HEK293T (cell line): Measurements from ENCODE around the gene ICA1.

Source experiments
- ARNT ChIP-seq: fragments of 450-650 bp; IDR thresholded peaks from 2 replicates; pipeline ENCODE4 v1.6.1; 2017; ENCODE audit warnings: mild to moderate bottlenecking
- BHLHE40 ChIP-seq: fragments of 450-650 bp; IDR thresholded peaks from 2 replicates; pipeline ENCODE4 v1.6.1; 2016; ENCODE audit warnings: mild to moderate bottlenecking, moderate library complexity, borderline replicate concordance
- ELF4 ChIP-seq: fragments of 450-650 bp; IDR thresholded peaks from 2 replicates; pipeline ENCODE4 v1.6.1; 2017; ENCODE audit warnings: antibody characterized with exemption
- FOXK2 ChIP-seq: fragments of 450-650 bp; IDR thresholded peaks from 2 replicates; pipeline ENCODE4 v1.6.1; 2016; ENCODE audit warnings: mild to moderate bottlenecking
- HDGF ChIP-seq: fragments of 450-650 bp; IDR thresholded peaks from 2 replicates; pipeline ENCODE4 v1.6.1; 2017; ENCODE audit warnings: antibody characterized with exemption, borderline replicate concordance
- NFRKB ChIP-seq: fragments of 450-650 bp; IDR thresholded peaks from 2 replicates; pipeline ENCODE4 v1.6.1; 2016; ENCODE audit warnings: mild to moderate bottlenecking, moderate library complexity
- SUZ12 ChIP-seq: fragments of 450-650 bp; IDR thresholded peaks from 2 replicates; pipeline ENCODE4 v1.6.1; 2016; ENCODE audit warnings: mild to moderate bottlenecking
- TARDBP ChIP-seq: fragments of 450-650 bp; IDR thresholded peaks from 2 replicates; pipeline ENCODE4 v1.6.1; 2016

DNA sequence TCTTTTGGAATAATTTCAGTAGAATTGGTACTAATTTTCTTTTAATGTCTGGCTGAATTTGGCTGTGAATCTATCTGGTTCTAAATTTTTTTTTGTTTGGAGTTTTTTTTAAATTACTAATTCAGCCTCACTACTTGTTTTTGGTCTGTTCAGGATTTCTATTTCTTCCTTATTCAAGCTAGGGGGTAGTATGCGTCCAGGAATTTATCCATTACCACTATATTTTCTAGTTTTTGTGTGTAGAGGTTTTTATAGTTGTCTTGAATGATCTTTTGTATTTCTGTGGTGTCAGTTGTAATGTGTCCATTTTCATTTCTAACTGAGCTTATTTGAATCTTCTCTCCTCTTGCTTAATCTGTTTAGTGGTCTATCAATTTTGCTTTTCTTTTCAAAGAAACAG is 48.9 kb upstream of the ICA1 start:
- TF ChIP-seq ELF4: no peak
- no peak for TF ChIP-seq TARDBP
- TF ChIP-seq BHLHE40: no peak
- TF ChIP-seq ARNT: no peak
- TF ChIP-seq NFRKB: no peak
- TF ChIP-seq SUZ12: no peak
- TF ChIP-seq HDGF: no peak
- no peak for TF ChIP-seq FOXK2
